Left cardiac atrium (tissue), 4 donors: Measurements from ENCODE around the gene RAD21L1. TPM values are rescaled to one million over a fixed set of nuclear protein-coding genes. Genes with fewer than 3 reads are reported as not detected.
A peak's percentile ranks its signal among the peaks of the same experiment; 100 is the strongest.

Experiments
- ATAC-seq, 2 donors: fragments of 200-7000 bp; cut with Tn5 transposase; one replicate each; pipeline ENCODE4 v1.9.1; 2020; ENCODE audit warnings: mild to moderate bottlenecking in 2 of 2, moderate library complexity in 2 of 2
- DNase-seq: peaks from one replicate; pipeline ENCODE4 v3.0.0-alpha.2; 2020
- intact Hi-C, 2 donors: fragments of 100-400 bp; cut with DNase I; formaldehyde crosslinking; loops; one replicate each; pipeline versions ENCODE4 v1.14.1 to v1.15.1; 2022 to 2023
- total RNA-seq, 2 donors: library from RNA; stranded (reverse); fragmentation: NEBNext Ultra II Directional; extraction: Animal tissue kit (Norgen Biotek cat#: 25700); gene quantifications; one replicate each; pipeline ENCODE4 v1.2.1, GENCODE V29; 2021
- donor health status: DM: no; HTN: yes; CAD: no.
- donor health status: DM: no; HTN: yes; CAD: no; lungs with severe emphysema.
- donor health status: DM: yes; HTN: yes; CAD: no.
- donor health status: Dilated cardiomyopathy.

The RAD21L1 gene
- total RNA-seq, 2 donors from 2014 or later, result not detected

DNA sequence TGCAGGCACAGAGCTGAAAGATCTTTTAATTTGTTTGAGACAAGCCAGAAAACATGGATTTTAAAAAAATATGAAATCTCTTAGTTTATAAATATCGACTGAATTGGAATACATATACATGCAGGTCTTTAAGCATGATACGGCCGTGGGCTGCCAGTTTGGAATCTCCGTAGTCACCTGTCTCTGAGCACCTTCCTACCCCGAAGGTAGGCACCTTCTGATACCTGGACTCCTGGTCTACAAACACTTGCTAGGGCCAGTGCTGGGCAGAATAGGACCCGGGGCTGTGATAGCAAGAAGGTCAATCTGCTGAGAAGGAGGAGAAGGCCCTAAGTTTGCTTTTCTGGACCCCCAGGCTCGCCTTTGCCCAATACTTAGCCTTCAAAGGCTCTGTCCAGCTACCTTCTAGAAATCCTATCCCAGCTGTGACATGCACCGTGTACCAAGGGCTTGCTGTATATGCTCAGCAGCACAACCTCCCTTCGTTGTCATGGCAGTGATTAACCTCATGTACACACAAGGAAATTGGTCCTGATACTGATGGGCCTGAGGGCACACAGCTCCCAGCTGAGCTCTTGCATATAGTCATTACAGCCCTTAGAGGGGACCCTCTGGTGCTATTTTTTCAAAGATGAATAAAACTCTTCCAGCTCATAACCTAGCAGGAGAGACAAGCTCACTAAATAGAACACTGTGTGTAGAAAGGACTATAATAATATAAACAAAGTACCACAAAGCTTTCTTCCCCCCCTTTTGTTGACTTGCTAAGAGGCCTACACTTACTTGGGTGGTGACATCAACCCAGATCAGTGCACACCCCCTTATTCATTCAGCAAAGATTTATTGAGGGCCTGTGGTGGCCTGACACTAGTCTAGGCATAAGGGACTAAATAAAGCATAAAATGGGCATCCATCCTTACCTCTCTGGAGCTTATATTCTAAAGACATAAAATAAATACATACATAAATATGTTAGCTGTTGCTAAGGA is 58.0 kb downstream of the RAD21L1 start:
- intact Hi-C loops, result no loop called here
- DNase-seq (no peak), ATAC-seq (no peak)

DNA sequence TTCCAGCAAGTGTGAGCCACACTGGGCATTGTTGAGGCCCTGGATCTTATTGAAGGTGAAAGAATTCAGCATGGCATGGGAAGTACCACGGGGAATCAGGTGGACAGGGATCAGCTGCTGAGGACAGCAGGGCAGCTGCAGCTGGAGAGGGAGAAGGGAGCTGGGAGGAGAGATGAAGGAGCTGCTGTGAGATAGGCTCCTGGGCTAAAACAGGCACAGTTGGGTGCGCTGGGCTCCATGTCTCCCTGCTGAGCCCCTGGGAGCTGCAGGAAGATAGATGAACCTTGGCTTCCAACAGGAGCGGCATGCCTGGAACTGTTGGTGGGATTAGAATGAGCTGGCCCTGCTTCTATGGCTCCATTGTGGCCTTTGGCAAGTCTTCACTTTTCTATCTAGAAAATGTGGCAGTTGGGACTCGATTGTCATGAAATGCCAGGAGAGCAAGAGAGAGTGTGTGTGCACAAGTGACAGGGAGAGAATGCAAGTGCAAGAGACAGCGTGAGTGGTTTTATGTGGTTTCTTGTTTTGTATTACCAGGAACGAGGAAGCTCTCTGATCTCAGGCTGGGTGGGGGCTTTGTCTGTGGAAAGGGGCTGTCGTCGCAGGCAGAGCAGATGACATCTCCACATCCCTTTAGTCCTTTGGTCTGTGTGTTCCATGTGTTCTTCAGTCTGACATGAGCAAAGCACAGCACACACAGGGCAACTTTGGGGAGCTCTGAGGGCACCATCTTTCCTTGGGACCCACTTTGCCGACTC is 60.6 kb downstream of the RAD21L1 start:
- intact Hi-C loops, result no loop called here
- DNase-seq (no peak), ATAC-seq (no peak)

DNA sequence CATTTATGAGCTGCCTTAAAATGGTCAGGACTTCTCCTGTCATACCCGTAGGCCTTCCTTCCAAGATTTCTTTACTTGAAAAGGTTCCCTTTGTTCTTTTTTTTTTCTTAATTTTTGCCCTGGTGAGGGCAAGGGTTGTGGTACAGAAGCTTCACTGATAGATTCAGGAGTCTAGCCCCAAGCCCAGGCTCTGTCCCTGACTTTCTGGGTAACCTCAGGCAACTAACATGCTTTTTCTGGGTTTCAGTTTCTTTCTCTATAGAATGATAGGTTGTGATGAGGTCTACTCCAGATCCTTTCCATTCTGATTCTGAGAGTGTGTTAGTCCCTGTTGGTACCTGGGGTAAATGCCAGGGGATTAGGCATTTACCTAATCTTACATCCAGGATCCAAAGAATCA is 61.5 kb downstream of the RAD21L1 start:
- ATAC-seq, result no peak
- DNase-seq, result no peak
- intact Hi-C loops, result no loop called here

DNA sequence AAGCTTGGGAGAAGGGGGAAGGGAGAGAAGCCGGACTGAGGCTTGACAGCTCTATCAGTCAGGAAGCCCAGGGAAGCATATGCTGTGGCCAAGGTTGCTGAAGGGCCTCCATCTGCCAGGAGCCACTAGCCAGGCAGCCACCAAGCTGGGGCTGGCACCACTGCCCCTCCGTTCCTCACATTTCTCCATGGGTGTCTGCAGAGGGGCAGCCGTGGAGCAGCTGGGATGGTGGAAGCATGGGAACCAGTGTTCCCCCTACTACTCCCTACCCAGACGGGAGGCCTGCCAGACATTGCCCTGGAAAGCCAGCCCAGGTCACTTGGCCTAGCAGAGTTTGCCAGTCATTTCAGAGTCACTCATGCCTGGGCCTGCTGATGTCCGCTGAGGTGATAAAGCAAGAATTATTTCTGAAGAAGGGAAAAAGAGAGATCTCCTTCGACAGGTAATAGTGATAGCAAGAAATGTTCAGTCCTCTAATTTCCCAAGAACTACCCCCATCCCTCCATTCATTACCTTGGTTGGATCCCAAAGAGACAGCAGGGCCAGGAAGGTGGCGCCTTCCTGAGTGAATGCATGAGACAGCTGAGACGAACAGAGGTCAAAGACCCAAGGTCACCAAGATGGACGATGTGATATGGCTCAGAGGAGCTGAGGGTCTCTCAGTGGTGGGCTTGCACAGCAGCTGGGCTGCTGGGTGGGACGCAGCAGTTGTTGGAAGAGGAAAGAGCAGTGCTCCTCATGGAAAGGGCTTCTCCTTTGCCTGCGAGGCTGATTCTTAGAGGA is 62.1 kb downstream of the RAD21L1 start:
- DNase-seq, result no peak
- intact Hi-C loops, result no loop called here
- ATAC-seq, result no peak

DNA sequence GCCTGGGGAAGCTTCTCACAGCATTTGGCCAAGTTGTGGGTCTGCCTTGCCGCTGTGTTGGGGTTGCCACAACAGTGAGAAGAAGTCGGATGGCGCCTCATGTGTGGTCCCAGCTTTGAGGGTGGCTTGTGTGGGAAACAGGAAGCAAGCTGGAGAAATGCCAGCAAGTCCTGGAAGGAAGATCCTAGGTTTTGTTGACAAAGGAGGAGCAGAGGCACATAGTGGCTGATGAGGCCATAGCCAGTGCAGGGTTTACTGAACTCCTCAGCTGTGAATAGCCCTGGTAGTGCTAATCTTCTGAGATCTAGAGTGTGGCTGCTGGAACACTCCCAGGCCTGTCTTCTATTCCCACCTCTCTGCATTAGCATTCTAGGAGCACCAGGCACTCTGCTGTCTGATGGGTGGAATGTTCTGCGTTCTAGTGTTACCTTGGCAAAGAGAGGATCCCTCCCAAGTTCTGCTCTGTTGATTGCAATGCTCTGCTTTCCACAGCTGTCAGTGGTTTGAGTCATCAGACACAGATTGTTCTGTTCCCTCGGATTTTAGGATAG is 65.4 kb downstream of the RAD21L1 start:
- intact Hi-C loops, result no loop called here
- ATAC-seq (peak in 1 of 2 donors; percentile 81), DNase-seq (no peak)

DNA sequence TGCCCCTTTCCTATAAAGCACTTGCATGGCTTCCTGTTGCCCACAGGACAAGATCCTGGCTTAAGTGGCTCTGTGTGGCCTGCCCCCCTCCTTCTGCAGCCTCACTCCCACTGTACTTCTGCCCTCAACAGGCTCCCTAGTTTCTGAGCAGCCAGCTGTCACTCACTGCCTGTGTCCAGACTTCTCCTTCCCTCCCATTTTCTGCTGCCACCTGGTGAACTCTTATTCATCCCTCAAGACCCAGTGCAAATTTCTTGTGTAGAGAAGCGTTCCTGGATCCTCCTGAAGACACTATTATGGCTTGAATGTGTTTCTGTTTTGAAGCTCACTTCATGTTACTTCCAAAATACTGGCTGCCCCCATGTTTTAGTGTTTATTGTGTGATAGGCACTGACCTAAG is 66.8 kb downstream of the RAD21L1 start:
- intact Hi-C loops, result no loop called here
- ATAC-seq (no peak), DNase-seq (no peak)

DNA sequence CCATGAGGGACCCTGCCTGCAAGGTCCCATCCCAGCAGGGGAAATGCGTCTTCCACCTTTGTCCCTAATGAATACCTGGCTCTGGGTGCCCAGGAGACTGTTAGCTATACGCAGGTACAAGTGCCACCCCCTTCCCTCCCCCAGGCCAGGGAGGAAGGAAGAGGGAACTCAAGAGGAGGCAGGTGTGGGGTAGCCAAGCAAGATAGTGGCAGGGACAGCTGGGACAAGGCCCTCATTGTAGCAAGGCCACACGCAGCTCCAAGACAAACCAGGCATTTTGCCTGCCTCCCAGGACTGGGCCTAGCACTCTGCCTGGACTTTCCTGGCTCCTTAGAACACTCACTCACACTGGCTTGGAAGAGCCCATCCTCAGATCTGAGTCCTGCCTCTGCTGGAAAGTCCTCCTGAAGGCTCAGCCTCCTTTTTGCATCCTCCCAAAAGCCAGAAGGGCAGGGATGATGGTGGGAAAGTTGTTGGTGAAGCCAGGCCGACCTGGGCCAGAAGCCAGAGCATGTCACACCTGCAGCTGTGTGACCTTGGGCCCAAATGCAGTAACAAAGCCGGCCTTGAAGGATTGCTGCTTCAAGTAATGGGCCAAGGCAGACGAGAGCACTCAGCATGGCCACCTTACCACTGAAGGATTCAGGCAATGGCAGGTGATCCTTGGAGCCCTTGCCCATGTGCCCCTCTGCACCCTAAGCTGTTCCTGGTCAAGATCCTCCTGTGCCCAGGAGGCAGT is 68.0 kb downstream of the RAD21L1 start:
- ATAC-seq (no peak), DNase-seq (no peak)
- intact Hi-C loops, result no loop called here

DNA sequence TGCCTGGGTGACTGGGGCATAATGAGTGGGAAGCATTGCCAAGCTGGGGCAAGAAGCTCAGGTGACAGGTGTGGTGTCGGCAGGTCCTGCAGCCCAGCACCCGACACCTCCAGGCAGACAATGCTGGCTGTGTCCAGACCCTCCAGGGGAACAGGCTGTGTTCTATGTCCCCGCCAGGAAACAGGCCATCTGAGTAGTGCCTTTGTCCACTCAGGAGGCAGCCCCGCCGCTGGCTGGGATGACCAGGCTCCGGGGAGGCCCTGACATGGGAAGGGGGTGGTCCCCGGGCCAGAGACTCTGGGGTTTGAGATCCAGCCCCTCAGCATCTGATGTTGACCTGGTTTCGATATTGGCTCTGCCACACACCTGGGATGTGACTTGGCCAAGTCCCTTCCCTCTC is 68.7 kb downstream of the RAD21L1 start:
- ATAC-seq, result no peak
- intact Hi-C loops, result no loop called here
- DNase-seq, result no peak

DNA sequence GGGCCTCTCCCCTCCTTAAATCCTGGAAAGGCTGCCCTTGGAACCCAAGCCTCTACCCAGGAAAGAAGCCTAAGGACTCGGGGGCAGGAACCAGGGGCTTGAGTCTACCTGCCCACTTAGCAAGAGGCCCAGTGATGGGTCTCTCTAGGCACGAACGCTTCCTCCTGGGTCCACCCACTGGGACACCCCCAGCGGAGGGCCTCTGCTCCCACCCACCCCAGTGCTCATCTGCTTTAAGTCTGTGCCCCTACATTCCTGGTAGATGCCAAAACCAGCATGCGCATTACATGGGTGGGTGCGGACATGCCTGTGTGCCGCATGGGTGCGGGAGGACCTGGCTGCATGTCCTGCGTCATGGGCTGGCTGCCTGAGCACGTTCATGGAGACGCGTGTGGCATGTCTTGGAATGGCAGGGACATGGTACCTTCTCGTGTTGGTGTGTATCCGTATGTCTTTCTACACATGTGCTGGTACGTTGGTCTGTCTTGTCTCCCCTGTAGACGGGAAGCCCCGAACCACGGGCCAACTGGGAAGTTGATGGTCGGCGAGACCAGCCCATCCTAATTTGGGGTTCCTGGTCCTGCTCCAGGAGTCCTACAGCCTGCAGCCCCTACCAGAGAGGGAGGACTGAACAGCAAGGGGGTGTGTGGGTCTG is 69.6 kb downstream of the RAD21L1 start:
- no peak for ATAC-seq
- DNase-seq, result no peak
- intact Hi-C loops, result no loop called here

DNA sequence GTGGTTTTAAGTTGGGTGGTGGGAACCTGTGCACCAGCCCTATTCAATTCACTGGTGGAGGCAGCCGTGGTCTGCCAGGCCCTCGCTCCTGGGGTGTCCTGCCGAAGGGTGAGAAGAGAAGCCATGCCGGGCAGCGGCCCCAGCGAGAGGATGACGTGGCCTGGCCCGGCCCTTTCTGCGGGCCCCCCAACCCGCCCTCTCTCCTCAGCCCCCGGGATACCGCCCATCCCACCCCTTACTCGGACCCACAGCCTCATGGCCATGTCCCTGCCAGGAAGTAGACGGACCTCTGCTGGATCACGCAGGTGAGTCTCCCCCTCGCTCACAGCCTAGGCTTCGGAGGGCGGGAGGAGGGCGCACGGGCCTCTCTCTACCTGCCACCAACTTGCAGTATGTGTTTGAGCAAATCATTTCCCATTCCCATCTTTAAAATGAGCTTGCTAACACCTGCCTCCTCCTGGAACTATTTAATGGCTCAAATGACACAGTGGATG is 70.3 kb downstream of the RAD21L1 start:
- ATAC-seq (no peak), DNase-seq (no peak)
- intact Hi-C loops, result no loop called here

DNA sequence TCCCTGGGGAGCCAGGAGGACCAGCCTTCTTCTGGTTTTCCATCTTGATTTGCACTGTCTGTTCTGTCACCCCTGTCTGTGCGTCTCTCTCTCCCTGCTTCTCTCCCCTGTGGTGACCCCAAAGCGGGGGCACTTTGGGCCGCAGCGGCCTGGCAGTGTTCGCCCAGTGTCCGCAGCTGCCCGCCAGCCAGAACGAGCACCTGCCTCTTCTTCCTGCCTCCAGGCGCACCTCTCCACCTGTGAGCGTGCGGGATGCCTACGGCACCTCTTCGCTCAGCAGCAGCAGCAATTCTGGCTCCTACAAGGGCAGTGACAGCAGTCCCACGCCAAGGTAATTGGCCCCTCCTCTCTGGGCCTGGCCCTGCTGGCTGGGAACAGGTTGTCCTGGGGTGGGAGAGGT is 71.1 kb downstream of the RAD21L1 start:
- no peak for DNase-seq
- ATAC-seq, result no peak
- intact Hi-C loops, result no loop called here

DNA sequence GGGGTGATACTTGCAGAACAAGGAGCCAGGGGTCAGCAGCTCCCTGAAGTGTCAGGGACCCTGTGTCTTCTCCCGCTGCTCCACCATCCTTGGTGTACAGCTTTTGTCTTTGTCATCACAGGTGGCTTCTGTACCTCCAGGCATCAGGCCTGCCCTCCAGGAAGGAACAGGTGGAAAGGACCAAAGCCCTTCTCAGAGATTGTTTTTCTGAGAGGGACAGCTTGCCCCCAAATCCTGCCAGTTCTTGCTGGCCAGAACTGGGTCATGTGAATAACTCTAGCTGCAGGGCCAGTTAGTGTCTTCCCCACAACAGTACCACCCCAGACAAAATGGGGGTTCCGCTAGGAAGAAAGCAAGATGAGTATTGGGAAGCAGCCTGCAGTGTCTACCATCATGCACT is 71.6 kb downstream of the RAD21L1 start:
- DNase-seq, result no peak
- ATAC-seq, result no peak
- intact Hi-C loops, result no loop called here

DNA sequence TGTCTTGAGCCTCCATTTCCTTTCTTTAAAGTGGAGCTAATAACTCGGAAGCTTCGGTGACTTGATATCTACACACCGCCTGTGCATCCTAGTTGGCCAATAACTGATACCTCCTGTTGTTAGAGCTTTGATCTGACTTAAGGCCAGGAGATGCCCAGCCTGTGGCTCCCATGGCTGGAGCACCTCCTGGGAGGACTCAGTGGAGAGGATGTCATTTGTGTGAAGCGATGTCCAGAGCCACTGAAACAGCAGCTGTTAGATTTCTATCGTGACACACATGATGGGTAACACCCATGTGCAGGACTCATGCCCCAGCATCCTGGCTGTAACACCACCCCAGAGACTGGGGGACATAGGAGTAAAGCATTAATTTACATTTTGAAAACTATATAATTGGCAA is 72.3 kb downstream of the RAD21L1 start:
- no peak for ATAC-seq

DNA sequence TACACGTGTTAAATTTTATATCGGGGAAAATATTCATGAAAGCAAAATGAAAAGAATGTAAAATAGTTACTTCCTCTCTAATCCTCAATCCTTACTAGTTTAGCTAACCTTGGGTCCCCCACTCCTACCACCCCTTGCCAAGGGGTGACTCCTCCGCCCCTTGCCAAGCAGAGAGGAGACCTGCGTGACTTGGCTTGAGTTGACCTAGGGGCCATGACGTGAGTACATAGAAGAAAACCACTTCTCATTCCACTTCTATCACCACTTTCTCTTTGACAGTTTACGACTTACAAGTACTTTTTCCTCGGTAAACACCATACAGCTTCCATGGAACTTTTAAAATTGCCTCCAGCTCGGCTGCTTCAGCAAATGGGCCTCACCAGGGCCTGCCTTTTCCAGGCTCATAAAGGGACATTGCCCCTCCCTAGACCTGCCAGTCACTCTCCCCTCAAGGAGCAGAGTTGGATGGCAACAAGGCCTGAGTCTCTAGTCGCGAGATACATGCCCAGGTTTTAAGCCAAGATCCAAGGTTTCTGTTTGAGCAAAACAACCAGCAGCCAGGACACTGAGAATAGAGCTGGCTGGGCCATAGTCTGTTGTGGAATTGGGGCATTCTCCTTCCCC is 73.2 kb downstream of the RAD21L1 start:
- no peak for DNase-seq
- intact Hi-C loops, result no loop called here
- no peak for ATAC-seq

More for the DNA sequence above, 72.3 kb downstream of the RAD21L1 start:
- DNase-seq, result no peak
- intact Hi-C loops, result no loop called here

DNA sequence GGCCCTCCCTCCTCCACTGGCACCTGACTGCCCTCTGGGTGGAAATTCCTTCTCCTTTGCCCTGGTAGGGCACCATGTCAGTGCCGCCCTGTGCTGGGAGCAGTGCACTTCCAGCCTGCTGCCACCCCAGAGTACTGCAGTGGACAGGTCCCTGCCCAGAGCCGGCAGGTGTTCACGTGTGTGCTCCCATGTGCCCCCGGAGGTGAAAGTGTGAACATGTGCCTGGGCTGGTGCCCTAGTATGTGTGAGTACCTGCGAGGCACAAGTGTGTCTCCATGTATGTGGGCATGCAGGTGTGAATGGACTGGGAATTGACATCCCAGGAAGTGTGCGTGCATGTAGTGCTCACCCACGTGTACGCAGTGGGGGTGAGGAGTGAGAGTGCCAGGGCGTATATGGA is 73.7 kb downstream of the RAD21L1 start:
- no peak for ATAC-seq
- intact Hi-C loops, result no loop called here
- no peak for DNase-seq

DNA sequence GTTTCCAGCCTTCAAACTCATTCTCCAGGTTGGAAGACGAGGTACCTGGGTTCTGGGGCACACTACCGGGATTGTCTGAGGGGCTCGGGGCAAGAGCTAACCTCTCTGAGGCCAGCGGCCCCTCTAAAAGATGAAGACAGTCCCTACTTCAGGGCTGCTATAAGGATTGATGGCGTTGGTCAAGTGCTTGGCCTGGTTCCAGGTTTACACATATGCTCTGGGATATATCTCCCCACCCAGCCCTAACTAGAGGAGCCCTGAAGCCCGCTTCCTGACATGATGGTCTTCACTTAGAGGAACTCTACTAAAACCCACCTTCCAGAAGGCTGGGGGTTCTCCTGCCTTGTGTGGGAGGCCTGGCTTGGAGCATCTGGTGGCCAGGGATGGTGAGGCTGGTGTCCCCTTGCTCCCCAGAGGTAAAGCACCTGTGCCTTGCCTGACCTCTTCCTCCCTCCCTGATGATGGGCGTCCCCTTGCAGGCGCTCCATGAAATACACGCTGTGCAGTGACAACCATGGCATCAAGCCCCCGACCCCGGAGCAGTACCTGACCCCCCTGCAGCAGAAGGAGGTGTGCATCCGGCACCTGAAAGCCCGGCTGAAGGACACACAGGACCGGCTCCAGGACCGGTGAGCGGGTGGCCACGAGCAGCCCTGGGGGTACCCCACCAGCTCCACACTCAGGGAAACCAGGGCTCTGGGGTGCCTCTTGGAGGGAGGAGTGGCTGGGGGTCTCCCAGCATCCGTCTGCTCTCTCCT is 74.4 kb downstream of the RAD21L1 start:
- DNase-seq, result no peak
- intact Hi-C loops, result no loop called here
- ATAC-seq, result peak in 1 of 2 donors; percentile 12

DNA sequence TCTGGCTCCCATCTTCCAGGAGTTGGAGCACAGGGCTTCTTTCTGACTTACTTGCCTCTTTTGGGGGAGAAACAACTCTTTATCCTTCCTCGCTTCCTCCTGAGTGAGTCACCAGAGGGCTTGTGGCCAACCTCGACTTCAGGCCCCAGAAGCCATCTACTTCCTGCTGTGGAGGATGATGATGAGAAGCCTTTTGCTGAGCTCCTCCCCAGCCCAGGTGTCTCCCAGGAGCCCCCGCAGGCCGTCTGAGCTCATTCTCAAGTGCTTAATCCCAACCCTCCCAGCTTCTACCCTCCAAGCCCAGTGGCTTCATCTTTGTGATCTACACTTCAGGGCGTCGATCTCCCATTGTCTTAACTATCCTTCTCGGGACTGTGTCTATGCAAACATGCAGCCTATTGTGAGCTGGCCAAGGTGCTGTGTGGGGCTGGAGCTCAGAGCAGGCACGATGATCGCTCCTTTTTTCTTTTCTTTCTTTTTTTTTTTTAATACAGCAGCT is 75.2 kb downstream of the RAD21L1 start:
- ATAC-seq (no peak), DNase-seq (no peak)
- intact Hi-C loops, result no loop called here
